GM19463 (cell line): ENCODE results near the gene CCDC149.

Experiments used
- ATAC-seq: cut with Tn5 transposase; IDR thresholded peaks from one replicate; pipeline ENCODE4 v1.9.1; 2021; ENCODE audit warnings: mild to moderate bottlenecking, moderate library complexity; ENCODE audit not compliant: unreplicated experiment

The CCDC149 gene

GRCh38 chr4:24912252-24913118 is at the start of gene CCDC149:
Gene CCDC149 (minus strand): TSS chr4:24913042. CDS start chr4:24912864, 178 bp downstream.
- no peak for ATAC-seq

DNA sequence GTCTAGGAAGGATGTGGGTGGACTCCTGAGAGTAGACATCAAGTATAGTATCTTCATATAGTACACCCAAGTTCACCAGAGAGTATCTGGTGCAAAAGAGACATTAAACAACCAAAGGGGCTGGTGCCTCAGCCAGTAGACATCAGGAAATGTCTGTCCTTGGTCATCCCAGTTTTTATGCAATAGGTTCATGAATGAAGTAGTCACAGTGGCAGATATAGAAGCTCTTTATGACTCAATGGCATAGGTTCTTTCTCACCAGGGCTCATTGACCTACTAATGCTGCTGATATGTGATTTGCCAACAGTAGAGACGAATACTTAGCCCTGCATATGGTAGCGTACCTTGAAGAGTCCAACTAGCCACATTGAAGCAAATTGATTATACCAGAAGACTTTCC is 45.0 kb upstream of the CCDC149 start:
- no peak for ATAC-seq

DNA sequence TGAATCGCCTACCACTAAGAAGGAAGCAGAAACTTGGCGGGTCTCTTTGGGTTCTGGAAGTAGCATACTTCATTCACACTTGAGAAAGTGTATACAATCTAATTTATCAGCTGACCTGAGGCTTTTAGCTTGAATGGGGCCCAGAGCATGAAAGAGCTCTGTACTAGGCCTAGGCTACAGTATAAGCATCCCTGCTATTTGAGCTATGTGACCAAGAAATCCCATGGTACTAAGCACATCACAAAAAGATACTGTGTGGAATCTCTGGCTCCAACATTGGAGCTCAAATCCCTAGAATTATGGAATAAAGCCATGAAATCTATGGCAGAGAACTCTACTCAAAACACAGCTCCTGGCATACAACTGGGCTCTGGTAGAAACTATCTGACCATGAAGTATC is 43.9 kb upstream of the CCDC149 start:
- no peak for ATAC-seq

DNA sequence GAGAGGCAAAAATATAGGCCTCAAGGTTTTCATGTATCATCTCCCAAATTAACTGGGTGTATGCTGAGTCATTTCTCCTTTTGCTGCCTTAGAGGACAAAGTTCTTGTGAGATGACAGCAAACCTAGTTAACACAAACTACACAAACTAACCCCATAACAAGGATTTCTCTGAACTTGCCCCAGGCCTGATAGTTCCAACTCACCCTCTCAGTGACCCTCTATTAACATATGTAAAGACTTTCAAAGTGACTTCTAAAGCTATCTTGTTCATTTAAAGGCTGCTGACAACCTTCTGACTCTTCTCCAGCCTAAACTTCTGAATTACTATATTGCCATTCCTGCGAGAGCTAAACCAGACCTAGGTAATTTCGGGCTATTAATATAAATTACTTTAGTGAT is 43.2 kb upstream of the CCDC149 start:
- no peak for ATAC-seq

GRCh38 chr4:24952667-24953066 is 39.8 kb upstream of the CCDC149 start:
- ATAC-seq: no peak

DNA sequence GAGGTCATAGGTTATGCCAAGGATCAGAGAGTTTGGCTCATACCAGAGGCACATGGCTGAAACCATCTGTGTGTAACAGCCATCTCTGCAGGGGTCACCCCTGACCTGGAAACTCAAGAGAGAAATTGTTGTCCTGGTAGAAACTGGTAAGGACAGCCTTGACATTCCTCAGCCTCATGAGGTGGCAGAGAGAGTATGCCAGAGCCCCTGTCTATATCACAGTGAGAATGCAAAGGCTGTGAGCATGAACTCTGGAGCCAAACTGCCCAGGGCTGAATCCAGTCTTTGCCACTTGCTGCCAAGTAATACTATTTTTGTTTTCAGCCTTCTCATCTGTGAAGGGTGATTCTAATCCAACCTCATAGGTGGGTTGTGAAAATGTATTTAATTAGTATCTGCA is 37.1 kb upstream of the CCDC149 start:
- ATAC-seq: no peak

GRCh38 chr4:24937917-24938281 is 25.1 kb upstream of the CCDC149 start:
- ATAC-seq: no peak

DNA sequence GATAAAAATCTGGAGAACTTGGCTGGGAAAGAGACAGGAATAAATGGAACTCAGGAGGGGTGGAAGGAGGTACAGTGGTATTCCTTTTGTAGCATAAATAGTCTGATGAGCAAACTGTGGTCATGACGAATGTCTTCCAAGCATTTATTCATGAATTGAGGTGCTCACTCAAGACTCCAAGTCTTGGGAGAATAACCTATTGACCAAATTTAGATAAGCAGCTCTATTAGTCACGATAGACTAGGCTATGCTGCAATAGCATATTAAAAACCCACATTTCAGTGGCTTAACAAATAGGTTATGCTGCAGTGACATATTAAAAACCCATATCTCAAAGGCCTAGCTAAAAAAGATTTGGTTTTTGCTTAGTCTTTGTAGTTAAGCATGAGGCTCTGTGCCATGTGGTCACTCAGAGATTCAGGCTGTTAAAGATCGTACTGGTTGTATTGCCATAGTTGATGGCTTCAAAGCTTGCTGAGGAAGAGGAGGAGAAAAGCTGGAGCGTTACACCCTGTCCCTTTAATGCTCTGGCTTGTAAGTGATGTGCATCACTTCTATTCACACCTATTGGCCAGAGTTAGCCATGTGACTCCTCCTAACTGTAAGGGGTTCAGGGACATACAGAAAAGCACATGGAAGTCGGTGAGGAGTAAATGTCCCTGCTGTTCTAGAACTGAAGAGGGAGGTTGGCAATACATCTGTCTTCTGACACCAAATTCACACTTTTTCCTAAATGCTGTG is 24.5 kb upstream of the CCDC149 start:
- no peak for ATAC-seq

GRCh38 chr4:24935856-24936255 is 23.0 kb upstream of the CCDC149 start:
- no peak for ATAC-seq

DNA sequence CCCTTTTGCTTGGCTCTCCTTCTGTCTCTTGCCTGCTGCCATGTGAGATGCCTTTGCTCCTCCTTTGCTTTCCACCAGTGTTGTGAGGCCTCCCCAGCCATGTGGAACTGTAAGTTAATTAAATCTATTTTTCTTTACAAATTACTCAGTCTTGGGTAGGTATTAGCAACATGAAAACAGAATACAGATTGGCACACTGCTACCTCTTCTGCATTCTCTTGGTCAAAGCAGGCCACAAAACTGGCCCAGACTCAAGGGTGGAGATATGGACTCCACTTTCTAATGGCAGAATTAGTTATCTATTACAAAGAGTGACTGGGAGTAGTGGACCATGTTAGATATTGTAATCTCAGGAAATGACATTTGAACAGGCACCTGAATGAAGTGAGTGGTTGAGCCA is 21.5 kb upstream of the CCDC149 start:
- no peak for ATAC-seq

DNA sequence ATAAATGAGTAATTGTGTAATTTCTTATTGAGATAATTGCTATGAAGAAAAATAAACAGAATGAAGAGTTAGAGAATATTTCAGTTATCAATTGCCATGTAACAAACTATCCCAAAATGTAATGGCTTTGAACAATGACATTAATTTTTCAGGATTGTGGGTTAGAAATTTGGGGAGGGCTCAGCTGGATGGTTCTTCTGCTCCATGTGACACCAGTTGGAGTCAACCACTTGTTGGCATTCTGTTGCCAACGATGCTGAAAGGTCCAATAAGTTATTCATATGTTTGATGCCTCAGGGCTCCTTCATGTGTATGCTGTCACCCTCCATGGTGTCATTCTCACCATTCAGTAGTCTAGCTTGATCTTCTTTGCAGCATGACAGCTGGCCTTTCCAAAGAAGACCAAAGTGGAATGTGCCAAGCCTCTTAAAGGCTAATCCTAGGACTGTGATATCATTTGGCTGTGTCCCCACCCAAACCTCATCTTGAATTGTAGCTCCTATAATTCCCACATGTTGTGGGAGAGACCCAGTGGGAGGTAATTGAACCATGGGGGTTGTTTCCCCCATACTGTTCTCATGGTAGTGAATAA is 20.9 kb upstream of the CCDC149 start:
- no peak for ATAC-seq

- no peak for ATAC-seq
Measured at GRCh38 chr4:24932515-24933225, 19.8 kb upstream of the CCDC149 start.

DNA sequence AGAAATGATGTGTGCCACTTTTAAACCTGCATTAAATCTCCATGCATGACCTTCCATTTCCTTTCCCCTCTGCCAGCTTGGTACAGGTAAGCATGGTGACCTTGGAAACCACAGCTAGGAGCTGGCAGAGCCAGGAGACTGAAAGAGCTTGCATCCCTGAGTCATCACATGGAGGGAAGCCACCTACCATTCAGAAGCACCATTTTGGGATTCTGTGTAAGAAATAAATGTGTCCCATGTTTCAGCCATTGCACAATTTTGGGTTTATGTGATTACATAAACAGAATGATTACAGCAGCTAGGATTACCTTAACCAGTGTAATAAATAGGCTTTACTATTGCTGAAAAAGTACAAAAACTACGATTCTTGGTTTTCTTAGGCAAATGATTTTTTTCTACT is 17.3 kb upstream of the CCDC149 start:
- ATAC-seq: no peak

- no peak for ATAC-seq
Measured at GRCh38 chr4:24928708-24929107, 15.9 kb upstream of the CCDC149 start.

- ATAC-seq: no peak
Measured at GRCh38 chr4:24927049-24927448, 14.2 kb upstream of the CCDC149 start.

DNA sequence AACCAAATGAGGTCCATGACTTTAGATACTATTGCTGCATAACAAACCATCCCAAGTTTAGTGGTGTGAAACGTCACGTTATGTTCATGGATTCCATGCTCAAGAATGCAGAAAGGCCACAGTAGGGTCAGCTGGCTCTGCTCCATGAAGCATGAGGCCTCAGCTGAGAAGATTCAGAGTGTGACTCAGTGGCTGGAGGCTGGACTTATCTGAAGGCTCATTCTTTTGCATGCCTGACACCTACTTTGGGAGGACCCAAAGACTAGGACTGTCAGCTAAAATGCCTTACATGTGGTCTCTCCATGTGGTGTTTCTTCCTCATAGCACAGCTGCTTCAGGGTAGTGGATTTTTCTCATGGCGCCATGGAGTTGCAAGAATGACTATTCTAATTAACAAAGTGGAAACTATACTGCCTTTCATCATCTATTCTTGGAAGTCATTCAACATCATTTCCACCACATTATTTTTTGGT is 11.5 kb upstream of the CCDC149 start:
- no peak for ATAC-seq

- ATAC-seq: no peak
Measured at GRCh38 chr4:24923550-24923949, 10.7 kb upstream of the CCDC149 start.

DNA sequence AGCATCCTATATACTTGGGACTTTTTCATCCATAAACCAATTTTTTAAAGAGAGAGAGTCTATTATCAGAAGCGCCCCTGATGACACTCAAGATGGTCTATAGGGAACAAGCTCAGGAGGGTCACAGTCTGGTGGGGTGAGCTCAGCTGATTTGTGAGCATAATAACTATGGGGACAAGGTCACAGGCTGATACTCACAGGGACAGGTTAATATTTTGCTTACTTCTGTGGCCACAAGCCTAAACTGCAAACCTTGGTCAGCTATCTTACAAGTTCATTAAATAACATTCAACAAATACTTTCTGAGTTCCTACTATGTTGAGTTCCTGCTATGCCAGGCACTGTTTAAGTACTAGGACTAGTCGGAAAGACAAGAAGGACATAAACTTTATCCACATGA is 10.2 kb upstream of the CCDC149 start:
- no peak for ATAC-seq

- no peak for ATAC-seq
Measured at GRCh38 chr4:24922416-24922815, 9.6 kb upstream of the CCDC149 start.

- ATAC-seq: no peak
Measured at GRCh38 chr4:24921491-24921890, 8.6 kb upstream of the CCDC149 start.

- ATAC-seq: no peak
Measured at GRCh38 chr4:24920008-24920407, 7.2 kb upstream of the CCDC149 start.
